Fibroblast of villous mesenchyme (primary cell): ENCODE results near the gene VIL1. TPM values are rescaled to one million over a fixed set of nuclear protein-coding genes. Genes with fewer than 3 reads are reported as not detected.

Source experiments
- DNase-seq: peaks from one replicate; pipeline ENCODE4 v3.0.0-alpha.2; 2010; ENCODE audit warnings: low read depth
- H3K4me3 ChIP-seq: 2 replicates; pipeline ENCODE4 v1.5.1; 2011; ENCODE audit warnings: low read depth, mild to moderate bottlenecking, low read length
- CTCF ChIP-seq: IDR thresholded peaks from 2 replicates; pipeline ENCODE4 v1.5.1; 2012; ENCODE audit warnings: low read depth, mild to moderate bottlenecking, low read length; ENCODE audit not compliant: insufficient read depth
- total RNA-seq: library from RNA; depleted of rRNA; stranded (reverse); fragments of >200 nt; gene quantifications from 2 replicates; pipeline ENCODE4 v1.2.3, GENCODE V29; 2012

VIL1 gene
- total RNA-seq, 1 donor = under 0.01 TPM

GRCh38 chr2:218381916-218382366 lies 37.0 kb upstream of the VIL1 start, which contains the start of gene SLC11A1:
Gene SLC11A1, plus strand, starts transcription at chr2:218382273. Its CDS starts 96 bp downstream, at chr2:218382369.
- no peak for TF ChIP-seq CTCF
- H3K4me3 ChIP-seq = no peak within 1 kb of the TSS
- no peak for DNase-seq

- TF ChIP-seq CTCF = no peak
- no peak for DNase-seq
- H3K4me3 ChIP-seq = no peak overlapping the region
Measured at GRCh38 chr2:218382785-218383184, 36.1 kb upstream of the VIL1 start.

GRCh38 chr2:218383892-218384519 lies 34.9 kb upstream of the VIL1 start:
- TF ChIP-seq CTCF = no peak
- no peak overlapping the region for H3K4me3 ChIP-seq
- DNase-seq = no peak

- H3K4me3 ChIP-seq = no peak overlapping the region
- no peak for DNase-seq
- TF ChIP-seq CTCF = no peak
Measured at GRCh38 chr2:218384975-218385374, 33.9 kb upstream of the VIL1 start.

- no peak for DNase-seq
- no peak for TF ChIP-seq CTCF
Measured at GRCh38 chr2:218386505-218387368, 32.2 kb upstream of the VIL1 start.

GRCh38 chr2:218387369-218388194 lies 31.3 kb upstream of the VIL1 start:
- no peak for TF ChIP-seq CTCF
- H3K4me3 ChIP-seq = peak overlapping the region; percentile 44
- peak; percentile 88 for DNase-seq

More at GRCh38 chr2:218386505-218387368, 32.2 kb upstream of the VIL1 start:
- H3K4me3 ChIP-seq = no peak overlapping the region
